Mesendoderm (in vitro differentiated cells): Measurements from ENCODE around the gene GLYATL1B.
"Not testable (repeated sequence)": the region's sequence is repeated elsewhere in the genome, so short reads cannot be mapped to it uniquely, and the experiment has no call there.

Experiments used
- DNase-seq: peaks from one replicate; pipeline ENCODE4 v3.0.0; 2013
- H2AK5ac ChIP-seq: 2 replicates; pipeline ENCODE4 v1.6.1; 2013; ENCODE audit warnings: low read length, inconsistent platforms
- H2BK120ac ChIP-seq: 2 replicates; pipeline ENCODE4 v1.6.1; 2013; ENCODE audit warnings: low read depth, mild to moderate bottlenecking, low read length, moderate library complexity, mixed read lengths
- H2BK15ac ChIP-seq: replicated peaks from 2 replicates; pipeline ENCODE4 v1.6.1; 2013; ENCODE audit warnings: low read depth, mild to moderate bottlenecking, moderate library complexity
- H2BK5ac ChIP-seq: 2 replicates; pipeline ENCODE4 v1.6.1; 2013; ENCODE audit warnings: low read length, inconsistent platforms
- H3K18ac ChIP-seq: 2 replicates; pipeline ENCODE4 v1.6.1; 2013; ENCODE audit warnings: mild to moderate bottlenecking, low read length, mixed read lengths
- H3K23ac ChIP-seq: one replicate; pipeline ENCODE4 v1.6.1; 2013; ENCODE audit warnings: low read length
- H3K27ac ChIP-seq: 2 replicates; pipeline ENCODE4 v1.5.1; 2013; ENCODE audit warnings: low read depth, mild to moderate bottlenecking, inconsistent platforms, low read length, moderate library complexity
- H3K27me3 ChIP-seq: 2 replicates; pipeline ENCODE4 v1.6.1; 2013; ENCODE audit warnings: low read length, control low read depth, mild to moderate bottlenecking, inconsistent platforms; ENCODE audit not compliant: insufficient read depth, poor library complexity
- H3K36me3 ChIP-seq: 2 replicates; pipeline ENCODE4 v1.6.1; 2013; ENCODE audit warnings: low read length, inconsistent platforms; ENCODE audit not compliant: control insufficient read depth, insufficient read depth
- H3K4ac ChIP-seq: one replicate; pipeline ENCODE4 v1.6.1; 2013; ENCODE audit warnings: low read depth, mild to moderate bottlenecking, low read length, moderate library complexity
- H3K4me1 ChIP-seq: 2 replicates; pipeline ENCODE4 v1.6.1; 2013; ENCODE audit warnings: low read depth, low read length, inconsistent platforms; ENCODE audit not compliant: control insufficient read depth
- H3K4me2 ChIP-seq: 2 replicates; pipeline ENCODE4 v1.6.1; 2013; ENCODE audit warnings: low read length
- H3K4me3 ChIP-seq: 2 replicates; pipeline ENCODE4 v1.5.1; 2013; ENCODE audit warnings: mild to moderate bottlenecking, low read length
- H3K56ac ChIP-seq: one replicate; pipeline ENCODE4 v1.6.1; 2013; ENCODE audit warnings: low read length
- H3K79me1 ChIP-seq: 2 replicates; pipeline ENCODE4 v1.6.1; 2013; ENCODE audit warnings: low read length, inconsistent platforms
- H3K79me2 ChIP-seq: 2 replicates; pipeline ENCODE4 v1.6.1; 2013; ENCODE audit warnings: mild to moderate bottlenecking, low read length; ENCODE audit not compliant: control insufficient read depth, insufficient read depth
- H3K9ac ChIP-seq: 2 replicates; pipeline ENCODE4 v1.6.1; 2013; ENCODE audit warnings: low read length, inconsistent platforms
- H4K5ac ChIP-seq: one replicate; pipeline ENCODE4 v1.6.1; 2013; ENCODE audit warnings: low read length
- H4K8ac ChIP-seq: one replicate; pipeline ENCODE4 v1.6.1; 2013; ENCODE audit warnings: low read depth, mild to moderate bottlenecking, control low read depth, low read length, moderate library complexity
- WGBS: extraction: QIAGEN DNeasy Blood & Tissue Kit; methylation state at CpG from one replicate; pipeline ENCODE4 v1.1.7; 2013; ENCODE audit warnings: low lambda C conversion rate, missing lambda C conversion rate; ENCODE audit not compliant: insufficient coverage; ENCODE audit errors: extremely low coverage; 5-methylcytosine and 5-hydroxymethylcytosine counted together

GLYATL1B gene

DNA sequence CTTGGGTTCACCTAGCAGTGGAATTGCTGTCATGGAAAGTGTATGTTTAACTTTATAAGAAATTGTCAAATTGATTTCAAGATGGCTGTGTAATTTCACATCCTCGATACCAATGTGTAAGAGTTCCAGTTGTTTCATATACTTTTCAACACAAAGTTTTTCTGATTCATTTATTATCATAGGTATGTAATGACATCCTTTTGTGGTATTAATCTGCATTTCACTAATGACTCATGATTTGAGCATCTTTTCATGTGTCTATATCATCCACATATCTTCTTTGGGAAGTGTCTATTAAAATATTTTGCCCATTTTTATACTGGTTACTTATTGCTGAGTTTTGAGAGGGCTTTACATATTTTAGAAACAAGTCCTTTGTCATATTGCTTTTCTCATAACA is 17.0 kb upstream of the GLYATL1B start:
- Histone ChIP-seq H3K79me2 (no peaks in the 10 kb centered on the region), H4K5ac (no peak overlapping the region), H3K18ac (no peak overlapping the region), H3K79me1 (no peaks in the 10 kb centered on the region), H2BK15ac (no peak overlapping the region), H3K23ac (no peak overlapping the region), H2BK120ac (no peak overlapping the region), H2AK5ac (no peak overlapping the region), H3K4me3 (no peak overlapping the region), H2BK5ac (no peak overlapping the region), H3K9ac (no peak overlapping the region), H3K36me3 (no peaks in the 10 kb centered on the region), H3K56ac (no peak overlapping the region), H3K4me1 (no peaks in the 10 kb centered on the region), H3K4ac (no peak overlapping the region), H4K8ac (no peak overlapping the region), H3K27ac (no peak overlapping the region), H3K4me2 (no peak overlapping the region), H3K27me3 (no peaks in the 10 kb centered on the region)
- WGBS: no CpG with 5 or more reads among the region's 1 CpG
- no peak for DNase-seq

DNA sequence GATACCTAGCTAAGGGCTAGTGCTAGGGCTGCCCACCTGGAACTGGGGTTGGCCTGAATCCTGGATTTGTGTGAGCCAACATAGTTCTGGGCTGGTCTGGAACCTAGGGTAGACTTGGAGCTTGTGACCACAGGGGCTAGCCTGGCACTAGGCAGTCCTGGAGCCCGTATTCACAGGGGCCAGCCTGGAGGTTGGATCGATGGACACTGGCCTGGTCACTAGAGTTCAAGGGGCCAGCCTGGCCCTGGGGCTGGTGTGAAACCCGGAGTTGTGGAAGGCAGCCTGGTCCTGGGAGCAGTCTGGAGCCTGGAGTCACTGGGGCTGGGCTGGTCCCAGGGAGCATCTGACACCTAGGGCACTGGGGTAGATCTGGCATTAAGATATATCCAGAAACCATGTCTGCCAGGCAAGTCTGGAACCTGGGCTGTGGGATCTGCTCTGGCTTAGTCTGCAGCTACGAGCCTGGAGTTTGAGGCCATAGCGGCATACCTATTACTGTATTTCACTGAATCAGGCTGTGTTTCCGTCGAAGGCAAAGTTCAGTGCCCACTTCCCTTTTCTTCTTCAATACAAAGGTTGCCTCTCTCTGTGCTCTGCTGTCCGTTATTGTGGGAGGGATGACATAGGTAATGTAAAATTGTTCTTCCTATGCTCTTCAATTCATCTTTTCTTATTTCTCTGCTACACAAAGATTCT is 9.1 kb upstream of the GLYATL1B start:
- no peak overlapping the region for H3K4ac ChIP-seq
- WGBS: no CpG with 5 or more reads among the region's 8 CpGs

DNA sequence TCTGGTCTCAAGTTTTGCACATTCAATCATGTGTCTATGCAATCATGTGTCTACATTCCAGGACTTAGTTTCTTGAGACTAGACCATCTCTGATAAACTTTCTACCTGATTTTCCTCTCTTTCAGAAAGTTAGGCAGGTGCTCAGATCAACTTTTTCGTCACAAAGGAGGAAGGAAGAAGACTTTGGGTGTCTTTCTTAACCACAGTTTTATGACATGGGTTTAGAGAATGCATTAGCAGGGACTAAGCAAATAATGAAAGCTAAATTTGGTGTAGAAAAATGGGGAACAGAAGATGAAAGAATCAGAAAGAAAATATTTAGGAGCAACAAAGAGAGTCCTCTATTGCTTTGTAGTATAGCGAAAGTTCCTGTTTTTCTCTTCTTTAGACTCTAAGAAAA is 7.7 kb upstream of the GLYATL1B start:
- Histone ChIP-seq H3K4me1 (no peaks in the 10 kb centered on the region), H4K8ac (no peak overlapping the region), H4K5ac (no peak overlapping the region), H3K56ac (no peak overlapping the region), H3K9ac (no peak overlapping the region), H3K27ac (no peak overlapping the region), H2BK15ac (no peak overlapping the region), H2BK120ac (no peak overlapping the region), H3K18ac (no peak overlapping the region), H3K4ac (no peak overlapping the region), H3K36me3 (no peaks in the 10 kb centered on the region), H2BK5ac (no peak overlapping the region), H3K79me2 (no peaks in the 10 kb centered on the region), H3K4me3 (no peak overlapping the region), H3K23ac (no peak overlapping the region), H3K79me1 (no peaks in the 10 kb centered on the region), H3K4me2 (no peak overlapping the region), H3K27me3 (no peaks in the 10 kb centered on the region), H2AK5ac (no peak overlapping the region)
- DNase-seq: no peak
- no CpG with 5 or more reads among the region's 2 CpGs for WGBS

More for the DNA sequence above, 9.1 kb upstream of the GLYATL1B start:
- H3K4me1 ChIP-seq: no peaks in the 10 kb centered on the region
- no peak overlapping the region for H2BK120ac ChIP-seq
- no peak overlapping the region for H4K8ac ChIP-seq
- no peak overlapping the region for H3K23ac ChIP-seq
- H3K9ac ChIP-seq: no peak overlapping the region
- no peaks in the 10 kb centered on the region for H3K79me2 ChIP-seq
- no peak overlapping the region for H2BK15ac ChIP-seq
- no peak overlapping the region for H3K27ac ChIP-seq
- no peak overlapping the region for H2BK5ac ChIP-seq
- no peaks in the 10 kb centered on the region for H3K79me1 ChIP-seq
- H4K5ac ChIP-seq: no peak overlapping the region
- H3K18ac ChIP-seq: no peak overlapping the region
- no peak overlapping the region for H3K56ac ChIP-seq
- H3K4me3 ChIP-seq: no peak overlapping the region
- DNase-seq: no peak
- no peak overlapping the region for H3K4me2 ChIP-seq
- H3K27me3 ChIP-seq: no peaks in the 10 kb centered on the region
- no peaks in the 10 kb centered on the region for H3K36me3 ChIP-seq
- H2AK5ac ChIP-seq: no peak overlapping the region

DNA sequence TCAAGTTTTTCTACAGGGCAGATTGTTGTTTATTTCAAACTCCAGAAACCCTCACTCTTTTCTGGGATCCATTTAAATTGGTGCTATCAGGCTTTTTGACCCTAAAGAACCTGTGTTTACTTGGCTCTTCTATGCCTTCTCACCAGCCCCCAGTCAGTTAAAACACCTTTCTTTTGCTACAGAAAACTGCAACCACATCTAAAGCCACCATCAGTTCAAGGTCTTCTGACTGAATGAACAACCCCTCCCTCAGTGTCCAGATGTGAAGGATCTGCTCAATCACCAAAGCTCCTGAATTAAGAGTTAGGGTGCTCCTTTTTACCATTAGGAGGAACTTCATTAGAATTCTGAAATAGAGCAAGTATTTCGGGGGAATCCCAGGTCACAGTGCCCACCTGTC is 7.0 kb upstream of the GLYATL1B start:
- no peaks in the 10 kb centered on the region for H3K79me1 ChIP-seq

DNA sequence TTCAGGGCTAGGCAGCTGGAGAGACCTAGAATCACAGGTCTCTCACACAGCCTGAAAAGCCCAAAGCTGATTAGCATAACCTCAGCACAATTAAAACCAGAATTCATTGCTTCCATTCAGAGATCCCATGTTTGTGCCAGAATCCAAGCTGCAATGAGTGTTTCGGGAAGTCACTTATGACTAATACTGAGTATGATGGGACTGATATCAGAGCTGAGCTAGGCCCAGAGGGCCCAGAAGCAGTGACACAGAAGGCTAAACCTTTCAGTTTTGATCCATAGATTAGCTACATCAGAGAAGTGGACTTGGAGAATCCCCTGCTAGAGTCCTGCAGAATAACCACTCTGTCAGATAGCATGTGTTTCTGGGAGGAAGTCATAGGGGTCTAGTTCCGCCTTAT is 5.7 kb upstream of the GLYATL1B start:
- not testable (repeated sequence) for H3K23ac ChIP-seq, H3K79me2 ChIP-seq, H2BK120ac ChIP-seq, DNase-seq, H3K27me3 ChIP-seq, H3K79me1 ChIP-seq, H3K9ac ChIP-seq, H4K5ac ChIP-seq, H3K4me3 ChIP-seq, H2BK15ac ChIP-seq, H2BK5ac ChIP-seq, H3K4me2 ChIP-seq, H3K36me3 ChIP-seq, H3K4ac ChIP-seq, H2AK5ac ChIP-seq, H3K27ac ChIP-seq, H3K18ac ChIP-seq, H3K4me1 ChIP-seq, H3K56ac ChIP-seq, H4K8ac ChIP-seq
- no CpG with 5 or more reads among the region's 2 CpGs for WGBS

More for the DNA sequence above, 7.0 kb upstream of the GLYATL1B start:
- H3K27me3 ChIP-seq: no peaks in the 10 kb centered on the region
- H3K36me3 ChIP-seq: no peaks in the 10 kb centered on the region
- H3K23ac ChIP-seq: no peak overlapping the region
- no peak overlapping the region for H3K18ac ChIP-seq
- H3K9ac ChIP-seq: no peak overlapping the region
- H3K4ac ChIP-seq: no peak overlapping the region
- no peak overlapping the region for H4K8ac ChIP-seq
- DNase-seq: no peak
- no peaks in the 10 kb centered on the region for H3K79me2 ChIP-seq
- no peak overlapping the region for H2BK120ac ChIP-seq
- H3K4me2 ChIP-seq: no peak overlapping the region
- no CpG with 5 or more reads among the region's 1 CpG for WGBS
- no peak overlapping the region for H3K56ac ChIP-seq
- no peaks in the 10 kb centered on the region for H3K4me1 ChIP-seq
- H3K4me3 ChIP-seq: no peak overlapping the region
- no peak overlapping the region for H2BK15ac ChIP-seq
- no peak overlapping the region for H2BK5ac ChIP-seq
- H3K27ac ChIP-seq: no peak overlapping the region
- H2AK5ac ChIP-seq: no peak overlapping the region
- no peak overlapping the region for H4K5ac ChIP-seq

DNA sequence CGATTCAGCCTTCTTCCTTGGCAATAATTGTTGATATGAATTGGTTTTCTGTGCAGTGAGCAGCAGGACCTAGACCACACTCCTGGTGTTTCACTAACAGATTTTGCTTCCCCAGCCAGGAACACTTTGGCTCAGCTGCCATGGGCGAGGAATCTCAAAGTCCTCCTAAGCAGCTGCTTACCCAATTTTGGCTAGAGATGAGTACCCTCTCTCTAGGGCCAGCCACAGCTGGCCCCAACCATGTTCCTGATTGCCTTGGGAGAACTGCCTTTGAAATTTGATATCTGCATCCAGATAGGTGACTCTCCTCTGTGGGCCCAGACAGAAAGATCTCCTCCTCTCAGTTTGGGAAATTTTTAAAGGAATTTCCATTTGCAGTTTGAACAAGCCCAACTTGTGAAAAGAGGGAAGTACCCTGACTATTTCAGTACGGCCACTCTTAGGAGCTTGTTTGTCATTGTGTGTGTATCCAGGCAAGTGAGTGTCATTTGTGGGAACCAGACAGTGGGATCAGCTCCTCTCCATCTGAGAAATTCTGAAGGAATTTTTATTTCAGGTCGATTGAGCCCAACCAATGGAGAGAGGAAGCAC is 4.6 kb upstream of the GLYATL1B start:
- not testable (repeated sequence) for H3K27ac ChIP-seq, H3K79me1 ChIP-seq, H3K56ac ChIP-seq, H2BK5ac ChIP-seq, H3K4me2 ChIP-seq, H3K9ac ChIP-seq, H4K8ac ChIP-seq, H4K5ac ChIP-seq, H3K18ac ChIP-seq, H2AK5ac ChIP-seq, H2BK120ac ChIP-seq, H3K27me3 ChIP-seq, DNase-seq, H3K79me2 ChIP-seq, H3K4me3 ChIP-seq, H3K4me1 ChIP-seq, H3K23ac ChIP-seq, H2BK15ac ChIP-seq, H3K36me3 ChIP-seq, H3K4ac ChIP-seq
- WGBS: no CpG with 5 or more reads among the region's 4 CpGs
